Neural cell (in vitro differentiated cells): ENCODE data around the gene CNTF. TPM values are rescaled to one million over a fixed set of nuclear protein-coding genes. Genes with fewer than 3 reads are reported as not detected.

ENCODE experiments used
- H2AFZ ChIP-seq: fragments of 200-600, 300-800 bp; sonication (generic), shearing (Covaris generic); 2 replicates; pipeline ENCODE4 v1.6.0; 2014; ENCODE audit warnings: low read depth, mild to moderate bottlenecking, antibody characterized with exemption, low read length, moderate library complexity
- H3F3A ChIP-seq: fragments of 200-600 bp; shearing (Covaris generic); 2 replicates; pipeline ENCODE4 v1.6.1; 2016; ENCODE audit warnings: mild to moderate bottlenecking, moderate library complexity, mixed read lengths, antibody characterized with exemption, low read length; ENCODE audit not compliant: insufficient read depth, poor library complexity, severe bottlenecking
- H3K27ac ChIP-seq: fragments of 200-600, 300-800 bp; sonication (generic), shearing (Covaris generic); 2 replicates; pipeline ENCODE4 v1.5.1; 2014; ENCODE audit warnings: mild to moderate bottlenecking, low read length, moderate library complexity
- H3K27me3 ChIP-seq: fragments of 300-800, 200-600 bp; sonication (generic), shearing (Covaris generic); 2 replicates; pipeline ENCODE4 v1.6.0; 2014; ENCODE audit warnings: mild to moderate bottlenecking, low read depth, low read length, moderate library complexity; ENCODE audit not compliant: insufficient read depth
- H3K36me3 ChIP-seq: fragments of 300-800, 200-600 bp; sonication (generic), shearing (Covaris generic); 2 replicates; pipeline ENCODE4 v1.5.1; 2014; ENCODE audit warnings: mild to moderate bottlenecking, antibody characterized with exemption, low read length, moderate library complexity; ENCODE audit not compliant: insufficient read depth
- H3K4me2 ChIP-seq: fragments of 300-800, 200-600 bp; sonication (generic), shearing (Covaris generic); 2 replicates; pipeline ENCODE4 v1.6.0; 2014; ENCODE audit warnings: mild to moderate bottlenecking, low read length
- H3K4me3 ChIP-seq: fragments of 300-800, 200-600 bp; sonication (generic), shearing (Covaris generic); 2 replicates; pipeline ENCODE4 v1.5.1; 2014; ENCODE audit warnings: mild to moderate bottlenecking, low read length, moderate library complexity
- H3K79me2 ChIP-seq: fragments of 200-600 bp; shearing (Covaris generic); replicated peaks from 2 replicates; pipeline ENCODE4 v1.6.0; 2014; ENCODE audit warnings: mild to moderate bottlenecking, low read length, moderate library complexity; ENCODE audit not compliant: insufficient read depth
- H3K9ac ChIP-seq: fragments of 300-800, 200-600 bp; sonication (generic), shearing (Covaris generic); 2 replicates; pipeline ENCODE4 v1.6.1; 2016; ENCODE audit warnings: mild to moderate bottlenecking, low read length, mixed read lengths
- H3K9me2 ChIP-seq: fragments of 200-600 bp; shearing (Covaris generic); 2 replicates; pipeline ENCODE4 v1.6.1; 2016; ENCODE audit warnings: mild to moderate bottlenecking, low read length, mixed read lengths; ENCODE audit not compliant: insufficient read depth
- H3K9me3 ChIP-seq: fragments of 200-600, 300-800 bp; sonication (generic), shearing (Covaris generic); 2 replicates; pipeline ENCODE4 v1.6.1; 2016; ENCODE audit warnings: mild to moderate bottlenecking, mixed run types, low read length, moderate library complexity, mixed read lengths
- H4K20me1 ChIP-seq: fragments of 200-600 bp; shearing (Covaris generic); 2 replicates; pipeline ENCODE4 v1.6.1; 2016; ENCODE audit warnings: mild to moderate bottlenecking, mixed run types; ENCODE audit not compliant: insufficient read depth
- CTCF ChIP-seq: fragments of 450-650 bp; IDR thresholded peaks from 2 replicates; pipeline ENCODE4 v1.5.1; 2014; ENCODE audit warnings: antibody characterized with exemption, mild to moderate bottlenecking, moderate library complexity; ENCODE audit not compliant: poor library complexity, severe bottlenecking
- EP300 ChIP-seq: fragments of 450-650 bp; conservative IDR thresholded peaks from 2 replicates; pipeline ENCODE4 v1.6.1; 2014; ENCODE audit warnings: antibody characterized with exemption, mild to moderate bottlenecking, moderate library complexity; ENCODE audit not compliant: poor library complexity, severe bottlenecking
- EZH2 ChIP-seq: fragments of 200-600, 300-800 bp; shearing (Covaris generic), sonication (generic); IDR thresholded peaks from 2 replicates; pipeline ENCODE4 v1.6.1; 2014; ENCODE audit warnings: antibody characterized with exemption, low read length, borderline replicate concordance, mild to moderate bottlenecking; ENCODE audit not compliant: insufficient read depth, poor library complexity, severe bottlenecking
- MXI1 ChIP-seq: fragments of 450-650 bp; conservative IDR thresholded peaks from 2 replicates; pipeline ENCODE4 v1.6.1; 2014; ENCODE audit warnings: antibody characterized with exemption, mild to moderate bottlenecking; ENCODE audit not compliant: poor library complexity, severe bottlenecking
- POLR2AphosphoS5 ChIP-seq: IDR thresholded peaks from 2 replicates; pipeline ENCODE4 v1.6.1; 2012
- RAD21 ChIP-seq: fragments of 450-650 bp; conservative IDR thresholded peaks from 2 replicates; pipeline ENCODE4 v1.6.1; 2014; ENCODE audit warnings: antibody characterized with exemption, mild to moderate bottlenecking, moderate library complexity
- REST ChIP-seq: IDR thresholded peaks from 2 replicates; pipeline ENCODE4 v1.6.1; 2012; ENCODE audit warnings: borderline replicate concordance
- SMC3 ChIP-seq: fragments of 450-650 bp; conservative IDR thresholded peaks from 2 replicates; pipeline ENCODE4 v1.6.1; 2014; ENCODE audit warnings: antibody characterized with exemption, mild to moderate bottlenecking, moderate library complexity; ENCODE audit not compliant: poor library complexity
- TAF1 ChIP-seq: IDR thresholded peaks from 2 replicates; pipeline ENCODE4 v1.6.1; 2012; ENCODE audit warnings: low read depth
- polyA plus RNA-seq: library from polyadenylated mRNA; depleted of rRNA; stranded (reverse); fragments of >200 nt; gene quantifications from 2 replicates; pipeline ENCODE4 v1.2.3, GENCODE V29; 2014

Gene CNTF
- polyA plus RNA-seq, 1 donor from 2014 or later = 2.3 TPM

DNA sequence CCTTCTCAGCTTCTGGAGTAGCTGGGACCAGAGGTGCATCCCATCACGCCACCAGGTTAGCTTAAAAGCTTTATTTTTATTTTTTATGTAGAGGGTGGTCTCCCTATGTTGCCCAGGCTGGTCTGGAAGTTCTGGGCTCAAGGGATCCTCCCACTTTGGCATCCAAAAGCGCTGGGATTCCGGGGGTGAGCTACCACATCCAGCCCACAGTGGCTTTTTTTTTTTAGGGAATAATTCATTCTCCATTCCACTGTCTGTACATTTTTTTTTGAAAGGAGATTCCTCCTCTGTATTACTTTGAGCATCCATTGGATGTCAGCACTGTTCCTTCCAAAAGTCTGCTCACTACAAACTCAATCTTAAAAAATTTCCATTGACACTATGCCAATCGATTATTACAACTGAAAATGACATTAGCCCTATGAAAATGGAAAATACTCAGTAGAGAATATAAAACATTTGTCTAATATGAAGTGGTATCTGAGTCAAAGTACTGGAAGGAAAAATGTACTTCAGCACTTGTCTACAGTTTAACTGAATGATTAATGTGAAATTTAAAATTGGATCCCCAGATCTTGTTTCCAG lies 45.5 kb upstream of the CNTF start:
- Histone ChIP-seq H3K36me3 (no peaks in the 10 kb centered on the region), H3K4me2 (peak overlapping the region; percentile 95), H3K27ac (peak overlapping the region; percentile 100), H3K9ac (peak overlapping the region; percentile 69), H4K20me1 (no peaks in the 10 kb centered on the region), H3K27me3 (no peaks in the 10 kb centered on the region), H3K9me2 (no peaks in the 10 kb centered on the region), H3K79me2 (peaks cover 22% of the 10 kb centered on the region), H3K4me3 (peak overlapping the region; percentile 74), H2AFZ (no peak overlapping the region), H3F3A (peaks cover 6% of the 10 kb centered on the region), H3K9me3 (no peaks in the 10 kb centered on the region)
- peak; percentile 75 for TF ChIP-seq SMC3
- TF ChIP-seq RAD21 = peak; percentile 71
- no peak for TF ChIP-seq TAF1
- TF ChIP-seq POLR2AphosphoS5 = no peak
- peak; percentile 72 for TF ChIP-seq CTCF
- TF ChIP-seq REST = no peak
- no peak for TF ChIP-seq EZH2
- no peak for TF ChIP-seq EP300

GRCh38 chr11:58577555-58578135 lies 44.8 kb upstream of the CNTF start:
- Histone ChIP-seq H3K9ac (peak overlapping the region; percentile 69), H3K9me2 (no peaks in the 10 kb centered on the region), H3K79me2 (peaks cover 29% of the 10 kb centered on the region), H3K9me3 (no peaks in the 10 kb centered on the region), H3K4me2 (peak overlapping the region; percentile 95), H2AFZ (peak overlapping the region; percentile 63), H3K27me3 (no peaks in the 10 kb centered on the region), H4K20me1 (no peaks in the 10 kb centered on the region), H3K36me3 (no peaks in the 10 kb centered on the region), H3K4me3 (peak overlapping the region; percentile 74), H3K27ac (peak overlapping the region; percentile 100), H3F3A (peaks cover 6% of the 10 kb centered on the region)
- TF ChIP-seq TAF1 = no peak
- no peak for TF ChIP-seq EZH2
- TF ChIP-seq SMC3 = no peak
- TF ChIP-seq MXI1 = no peak
- TF ChIP-seq CTCF = no peak
- TF ChIP-seq RAD21 = no peak
- TF ChIP-seq REST = no peak
- TF ChIP-seq POLR2AphosphoS5 = no peak
- TF ChIP-seq EP300 = no peak
